Neural cell (in vitro differentiated cells): ENCODE results near the gene CFAP58. TPM values are rescaled to one million over a fixed set of nuclear protein-coding genes. Genes with fewer than 3 reads are reported as not detected.

Experiments
- H2AFZ ChIP-seq: fragments of 200-600, 300-800 bp; sonication (generic), shearing (Covaris generic); 2 replicates; pipeline ENCODE4 v1.6.0; 2014; ENCODE audit warnings: low read depth, mild to moderate bottlenecking, antibody characterized with exemption, low read length, moderate library complexity
- H3F3A ChIP-seq: fragments of 200-600 bp; shearing (Covaris generic); 2 replicates; pipeline ENCODE4 v1.6.1; 2016; ENCODE audit warnings: mild to moderate bottlenecking, moderate library complexity, mixed read lengths, antibody characterized with exemption, low read length; ENCODE audit not compliant: insufficient read depth, poor library complexity, severe bottlenecking
- H3K27ac ChIP-seq: fragments of 200-600, 300-800 bp; sonication (generic), shearing (Covaris generic); 2 replicates; pipeline ENCODE4 v1.5.1; 2014; ENCODE audit warnings: mild to moderate bottlenecking, low read length, moderate library complexity
- H3K27me3 ChIP-seq: fragments of 300-800, 200-600 bp; sonication (generic), shearing (Covaris generic); 2 replicates; pipeline ENCODE4 v1.6.0; 2014; ENCODE audit warnings: mild to moderate bottlenecking, low read depth, low read length, moderate library complexity; ENCODE audit not compliant: insufficient read depth
- H3K36me3 ChIP-seq: fragments of 300-800, 200-600 bp; sonication (generic), shearing (Covaris generic); 2 replicates; pipeline ENCODE4 v1.5.1; 2014; ENCODE audit warnings: mild to moderate bottlenecking, antibody characterized with exemption, low read length, moderate library complexity; ENCODE audit not compliant: insufficient read depth
- H3K4me2 ChIP-seq: fragments of 300-800, 200-600 bp; sonication (generic), shearing (Covaris generic); 2 replicates; pipeline ENCODE4 v1.6.0; 2014; ENCODE audit warnings: mild to moderate bottlenecking, low read length
- H3K4me3 ChIP-seq: fragments of 300-800, 200-600 bp; sonication (generic), shearing (Covaris generic); 2 replicates; pipeline ENCODE4 v1.5.1; 2014; ENCODE audit warnings: mild to moderate bottlenecking, low read length, moderate library complexity
- H3K79me2 ChIP-seq: fragments of 200-600 bp; shearing (Covaris generic); replicated peaks from 2 replicates; pipeline ENCODE4 v1.6.0; 2014; ENCODE audit warnings: mild to moderate bottlenecking, low read length, moderate library complexity; ENCODE audit not compliant: insufficient read depth
- H3K9ac ChIP-seq: fragments of 300-800, 200-600 bp; sonication (generic), shearing (Covaris generic); 2 replicates; pipeline ENCODE4 v1.6.1; 2016; ENCODE audit warnings: mild to moderate bottlenecking, low read length, mixed read lengths
- H3K9me2 ChIP-seq: fragments of 200-600 bp; shearing (Covaris generic); 2 replicates; pipeline ENCODE4 v1.6.1; 2016; ENCODE audit warnings: mild to moderate bottlenecking, low read length, mixed read lengths; ENCODE audit not compliant: insufficient read depth
- H3K9me3 ChIP-seq: fragments of 200-600, 300-800 bp; sonication (generic), shearing (Covaris generic); 2 replicates; pipeline ENCODE4 v1.6.1; 2016; ENCODE audit warnings: mild to moderate bottlenecking, mixed run types, low read length, moderate library complexity, mixed read lengths
- H4K20me1 ChIP-seq: fragments of 200-600 bp; shearing (Covaris generic); 2 replicates; pipeline ENCODE4 v1.6.1; 2016; ENCODE audit warnings: mild to moderate bottlenecking, mixed run types; ENCODE audit not compliant: insufficient read depth
- CTCF ChIP-seq: fragments of 450-650 bp; IDR thresholded peaks from 2 replicates; pipeline ENCODE4 v1.5.1; 2014; ENCODE audit warnings: antibody characterized with exemption, mild to moderate bottlenecking, moderate library complexity; ENCODE audit not compliant: poor library complexity, severe bottlenecking
- EP300 ChIP-seq: fragments of 450-650 bp; conservative IDR thresholded peaks from 2 replicates; pipeline ENCODE4 v1.6.1; 2014; ENCODE audit warnings: antibody characterized with exemption, mild to moderate bottlenecking, moderate library complexity; ENCODE audit not compliant: poor library complexity, severe bottlenecking
- EZH2 ChIP-seq: fragments of 200-600, 300-800 bp; shearing (Covaris generic), sonication (generic); IDR thresholded peaks from 2 replicates; pipeline ENCODE4 v1.6.1; 2014; ENCODE audit warnings: antibody characterized with exemption, low read length, borderline replicate concordance, mild to moderate bottlenecking; ENCODE audit not compliant: insufficient read depth, poor library complexity, severe bottlenecking
- MXI1 ChIP-seq: fragments of 450-650 bp; conservative IDR thresholded peaks from 2 replicates; pipeline ENCODE4 v1.6.1; 2014; ENCODE audit warnings: antibody characterized with exemption, mild to moderate bottlenecking; ENCODE audit not compliant: poor library complexity, severe bottlenecking
- POLR2AphosphoS5 ChIP-seq: IDR thresholded peaks from 2 replicates; pipeline ENCODE4 v1.6.1; 2012
- RAD21 ChIP-seq: fragments of 450-650 bp; conservative IDR thresholded peaks from 2 replicates; pipeline ENCODE4 v1.6.1; 2014; ENCODE audit warnings: antibody characterized with exemption, mild to moderate bottlenecking, moderate library complexity
- REST ChIP-seq: IDR thresholded peaks from 2 replicates; pipeline ENCODE4 v1.6.1; 2012; ENCODE audit warnings: borderline replicate concordance
- SMC3 ChIP-seq: fragments of 450-650 bp; conservative IDR thresholded peaks from 2 replicates; pipeline ENCODE4 v1.6.1; 2014; ENCODE audit warnings: antibody characterized with exemption, mild to moderate bottlenecking, moderate library complexity; ENCODE audit not compliant: poor library complexity
- TAF1 ChIP-seq: IDR thresholded peaks from 2 replicates; pipeline ENCODE4 v1.6.1; 2012; ENCODE audit warnings: low read depth
- polyA plus RNA-seq: library from polyadenylated mRNA; depleted of rRNA; stranded (reverse); fragments of >200 nt; gene quantifications from 2 replicates; pipeline ENCODE4 v1.2.3, GENCODE V29; 2014

Gene CFAP58
- polyA plus RNA-seq, 1 donor from 2014 or later: not detected

- Histone ChIP-seq H3K27ac (no peak overlapping the region), H3K36me3 (no peaks in the 10 kb centered on the region), H2AFZ (no peak overlapping the region), H3K4me3 (no peak overlapping the region), H4K20me1 (no peaks in the 10 kb centered on the region), H3K9me3 (no peaks in the 10 kb centered on the region), H3K79me2 (no peaks in the 10 kb centered on the region), H3K9ac (no peak overlapping the region), H3K27me3 (no peaks in the 10 kb centered on the region), H3K4me2 (no peak overlapping the region), H3K9me2 (no peaks in the 10 kb centered on the region), H3F3A (no peaks in the 10 kb centered on the region)
- TF ChIP-seq SMC3 (no peak), MXI1 (no peak), REST (no peak), RAD21 (no peak), POLR2AphosphoS5 (no peak), TAF1 (no peak), EP300 (no peak), EZH2 (no peak), CTCF (no peak)
These were observed 76.7 kb downstream of the CFAP58 start for GRCh38 chr10:104430360-104430759.

GRCh38 chr10:104433669-104434068, 80.0 kb downstream of the CFAP58 start:
- no peaks in the 10 kb centered on the region for H4K20me1 ChIP-seq
- H3K27ac ChIP-seq: no peak overlapping the region
- H3K4me2 ChIP-seq: no peak overlapping the region
- H3K4me3 ChIP-seq: no peak overlapping the region
- H3K36me3 ChIP-seq: no peaks in the 10 kb centered on the region
- H3K79me2 ChIP-seq: no peaks in the 10 kb centered on the region
- no peak overlapping the region for H2AFZ ChIP-seq
- H3K27me3 ChIP-seq: no peaks in the 10 kb centered on the region
- H3F3A ChIP-seq: no peaks in the 10 kb centered on the region
- H3K9me2 ChIP-seq: no peaks in the 10 kb centered on the region
- TF ChIP-seq TAF1 (no peak), REST (no peak), EP300 (no peak), MXI1 (no peak), POLR2AphosphoS5 (no peak), RAD21 (no peak), CTCF (no peak), EZH2 (no peak), SMC3 (no peak)
- H3K9ac ChIP-seq: no peak overlapping the region
- H3K9me3 ChIP-seq: no peaks in the 10 kb centered on the region
